GM12875 (cell line): Measurements from ENCODE around the gene RLBP1.

Experiments
- H3K4me3 ChIP-seq: one replicate; pipeline ENCODE4 v1.5.1; 2011; ENCODE audit warnings: low read depth, low read length, control low read depth
- CTCF ChIP-seq: IDR thresholded peaks from 2 replicates; pipeline ENCODE4 v1.5.1; 2011; ENCODE audit warnings: low read depth, mild to moderate bottlenecking, control low read depth, inconsistent platforms, low read length, moderate library complexity, borderline replicate concordance; ENCODE audit not compliant: insufficient read depth

Gene RLBP1

GRCh38 chr15:89203705-89204273 lies 17.6 kb downstream of the RLBP1 start:
- no peak overlapping the region for H3K4me3 ChIP-seq
- no peak for TF ChIP-seq CTCF

- TF ChIP-seq CTCF = no peak
- H3K4me3 ChIP-seq = no peak overlapping the region
Observed at GRCh38 chr15:89201465-89202005, 19.8 kb downstream of the RLBP1 start.

- TF ChIP-seq CTCF = no peak
- no peak overlapping the region for H3K4me3 ChIP-seq
Observed at GRCh38 chr15:89200182-89200581, 21.2 kb downstream of the RLBP1 start.

- H3K4me3 ChIP-seq = no peak overlapping the region
- TF ChIP-seq CTCF = no peak
Observed at GRCh38 chr15:89199746-89200145, 21.6 kb downstream of the RLBP1 start.

GRCh38 chr15:89198934-89199333 lies 22.4 kb downstream of the RLBP1 start:
- no peak overlapping the region for H3K4me3 ChIP-seq
- TF ChIP-seq CTCF = no peak

GRCh38 chr15:89198196-89198595 lies 23.2 kb downstream of the RLBP1 start:
- no peak overlapping the region for H3K4me3 ChIP-seq
- no peak for TF ChIP-seq CTCF

GRCh38 chr15:89197503-89197971 lies 23.8 kb downstream of the RLBP1 start:
- H3K4me3 ChIP-seq = no peak overlapping the region
- no peak for TF ChIP-seq CTCF
